Measurements from ENCODE around the gene BMF.
"Not testable (repeated sequence)": the region's sequence is repeated elsewhere in the genome, so short reads cannot be mapped to it uniquely, and the experiment has no call there.

The BMF gene

GRCh38 chr15:40090774-40091455 lies 17.8 kb downstream of the BMF start:
- in situ Hi-C loops (cut with MboI; ENCODE audit: low sequenced_read_pairs), result no loop called here

- in situ Hi-C loops (cut with MboI; ENCODE audit: low sequenced_read_pairs), result no loop called here
These were observed 19.5 kb downstream of the BMF start for GRCh38 chr15:40088929-40089755.

GRCh38 chr15:40087991-40088928 lies 20.4 kb downstream of the BMF start:
- in situ Hi-C loops (cut with MboI; ENCODE audit: low sequenced_read_pairs), result no loop called here

GRCh38 chr15:40087068-40087810 lies 21.4 kb downstream of the BMF start:
- in situ Hi-C loops (cut with MboI; ENCODE audit: low sequenced_read_pairs), result no loop called here

GRCh38 chr15:40085266-40085665 lies 23.4 kb downstream of the BMF start:
- in situ Hi-C loops (cut with MboI; ENCODE audit: low sequenced_read_pairs), result no loop called here

DNA sequence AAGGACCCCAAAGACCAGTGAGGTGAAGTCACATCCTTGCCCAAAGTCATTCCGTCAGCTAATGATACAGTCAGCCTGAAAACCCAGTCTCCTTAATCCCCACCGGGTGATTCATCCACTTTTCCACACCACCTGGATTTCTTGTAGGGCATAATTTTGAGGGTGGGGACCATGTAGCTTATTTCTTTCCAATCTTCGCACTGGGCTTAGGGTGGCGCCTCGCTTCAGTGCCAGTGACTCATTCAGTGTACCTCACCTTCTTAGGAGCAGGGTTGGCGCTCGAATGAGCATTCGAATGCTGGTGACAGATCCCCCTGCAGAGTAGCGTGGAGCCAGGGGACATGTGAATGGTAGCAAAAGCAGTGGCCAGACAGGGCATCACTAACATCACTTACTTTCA lies 24.0 kb downstream of the BMF start:
- in situ Hi-C loops (cut with MboI; ENCODE audit: low sequenced_read_pairs), result no loop called here

- in situ Hi-C loops (cut with MboI; ENCODE audit: low sequenced_read_pairs), result no loop called here
These were observed 26.3 kb downstream of the BMF start for GRCh38 chr15:40082195-40082883.

- in situ Hi-C loops (cut with MboI; ENCODE audit: low sequenced_read_pairs), result no loop called here
These were observed 26.9 kb downstream of the BMF start for GRCh38 chr15:40081691-40082194.

DNA sequence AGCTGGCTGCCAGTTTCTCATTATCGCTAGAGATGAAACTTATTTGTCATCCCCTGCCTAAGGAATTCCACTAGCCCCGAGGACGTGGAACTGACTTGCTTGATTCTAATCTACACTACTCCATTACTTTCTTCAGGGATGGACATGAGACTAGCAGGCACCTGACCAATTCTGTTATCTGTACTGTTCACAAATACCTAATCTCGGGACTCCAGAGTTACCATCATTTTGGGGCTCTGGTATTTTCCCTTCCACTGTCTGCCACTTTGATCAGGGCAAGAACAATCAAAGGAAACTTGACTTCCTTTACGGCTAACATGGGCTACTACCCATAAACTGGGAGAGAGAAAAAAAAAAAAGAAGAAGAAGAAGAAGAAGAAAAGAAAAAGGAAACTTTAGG lies 27.8 kb downstream of the BMF start:
- in situ Hi-C loops (cut with MboI; ENCODE audit: low sequenced_read_pairs), result no loop called here

- in situ Hi-C loops (cut with MboI; ENCODE audit: low sequenced_read_pairs), result no loop called here
These were observed 28.6 kb downstream of the BMF start for GRCh38 chr15:40080104-40080503.

GRCh38 chr15:40079456-40079855 lies 29.2 kb downstream of the BMF start:
- in situ Hi-C loops (cut with MboI; ENCODE audit: low sequenced_read_pairs), result no loop called here

- in situ Hi-C loops (cut with MboI; ENCODE audit: low sequenced_read_pairs), result no loop called here
These were observed 33.2 kb downstream of the BMF start for GRCh38 chr15:40075298-40076044.

DNA sequence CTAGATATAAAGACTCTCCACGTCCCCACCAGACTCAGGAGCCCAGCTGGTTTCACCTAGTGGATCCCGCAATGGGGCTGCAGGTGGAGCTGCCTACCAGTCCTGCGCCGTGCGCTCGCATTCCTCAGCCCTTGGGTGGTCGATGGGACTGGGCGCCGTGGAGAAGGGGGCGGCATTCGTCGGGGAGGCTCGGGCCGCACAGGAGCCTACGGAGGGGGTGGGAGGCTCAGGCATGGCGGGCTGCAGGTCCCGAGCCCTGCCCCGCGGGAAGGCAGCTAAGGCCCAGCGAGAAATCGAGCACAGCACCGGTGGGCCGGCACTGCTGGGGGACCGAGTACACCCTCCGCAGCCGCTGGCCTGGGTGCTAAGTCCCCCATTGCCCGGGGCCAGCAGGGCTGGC lies 34.0 kb downstream of the BMF start:
- in situ Hi-C loops (cut with MboI; ENCODE audit: low sequenced_read_pairs), result not testable (repeated sequence)

DNA sequence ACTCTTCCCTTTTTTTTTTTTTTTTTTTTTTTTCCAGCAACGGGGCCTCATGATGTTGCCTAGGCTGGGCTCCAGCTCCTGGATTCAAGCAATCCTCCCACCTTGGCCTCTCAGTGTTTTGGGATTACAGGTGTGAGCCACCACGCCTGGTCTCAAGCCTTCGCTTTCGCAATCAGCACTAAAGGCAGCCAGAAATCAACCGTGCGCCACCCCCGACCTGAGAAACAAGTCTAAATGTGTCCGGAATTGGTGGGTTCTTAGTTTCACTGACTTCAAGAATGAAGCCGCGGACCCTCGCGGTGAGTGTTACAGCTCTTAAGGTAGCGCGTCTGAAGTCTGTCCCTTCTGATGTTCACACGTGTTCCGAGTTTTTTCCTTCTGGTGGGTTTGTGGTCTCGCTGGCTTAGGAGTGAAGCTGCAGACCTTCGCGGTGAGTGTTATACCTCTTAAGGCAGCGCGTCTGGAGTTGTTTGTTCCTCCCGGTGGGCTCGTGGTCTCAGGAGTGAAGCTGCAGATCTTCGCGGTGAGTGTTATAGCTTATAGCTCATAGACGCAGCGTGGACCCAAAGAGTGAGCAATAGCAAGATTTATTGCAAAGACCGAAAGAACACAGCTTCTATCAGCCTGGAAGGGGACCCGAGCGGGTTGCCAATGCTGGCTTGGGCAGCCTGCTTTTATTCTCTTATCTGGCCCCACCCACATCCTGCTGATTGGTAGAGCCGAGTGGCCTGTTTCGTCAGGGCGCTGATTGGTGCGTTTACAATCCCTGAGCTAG lies 34.8 kb downstream of the BMF start:
- in situ Hi-C loops (cut with MboI; ENCODE audit: low sequenced_read_pairs), result not testable (repeated sequence)

DNA sequence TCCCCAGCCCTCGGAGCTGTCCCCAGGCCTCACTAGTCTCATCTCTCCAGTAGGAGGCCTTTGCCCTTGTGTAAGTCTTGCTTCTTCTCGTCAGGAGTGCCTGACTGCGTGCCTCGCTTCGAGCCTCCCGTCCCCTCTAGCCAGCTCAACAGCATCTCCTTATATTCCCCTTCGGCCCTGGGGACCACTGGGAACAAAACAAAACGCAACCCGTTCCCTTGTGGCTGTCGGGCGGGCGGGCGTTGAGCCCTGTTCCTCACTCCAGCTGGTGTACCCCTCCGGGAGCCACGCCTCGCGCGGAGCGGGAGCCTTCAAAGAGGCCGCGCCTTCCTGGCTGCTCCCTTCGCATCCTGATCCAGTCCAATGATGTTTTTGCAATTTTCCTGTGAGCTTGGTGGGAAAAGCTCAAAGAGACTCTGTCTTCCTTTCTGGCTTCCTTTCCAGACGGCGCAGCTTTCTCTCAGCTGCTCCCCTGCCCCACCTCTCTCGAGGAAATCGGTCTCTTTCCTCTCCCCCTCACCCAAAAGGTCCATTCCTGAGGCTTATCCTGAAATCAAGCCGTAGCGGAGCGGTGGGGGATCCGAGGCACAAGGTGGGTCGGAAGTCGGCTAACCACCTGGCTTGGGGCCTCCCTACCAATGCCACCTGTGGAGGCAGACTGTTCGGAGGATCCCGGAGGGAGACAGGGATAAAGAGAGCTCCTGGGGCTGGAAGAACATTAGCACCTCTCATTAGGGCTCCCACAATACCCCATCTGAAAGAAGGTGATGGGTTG lies 36.3 kb downstream of the BMF start:
- in situ Hi-C loops (cut with MboI; ENCODE audit: low sequenced_read_pairs), result no loop called here

DNA sequence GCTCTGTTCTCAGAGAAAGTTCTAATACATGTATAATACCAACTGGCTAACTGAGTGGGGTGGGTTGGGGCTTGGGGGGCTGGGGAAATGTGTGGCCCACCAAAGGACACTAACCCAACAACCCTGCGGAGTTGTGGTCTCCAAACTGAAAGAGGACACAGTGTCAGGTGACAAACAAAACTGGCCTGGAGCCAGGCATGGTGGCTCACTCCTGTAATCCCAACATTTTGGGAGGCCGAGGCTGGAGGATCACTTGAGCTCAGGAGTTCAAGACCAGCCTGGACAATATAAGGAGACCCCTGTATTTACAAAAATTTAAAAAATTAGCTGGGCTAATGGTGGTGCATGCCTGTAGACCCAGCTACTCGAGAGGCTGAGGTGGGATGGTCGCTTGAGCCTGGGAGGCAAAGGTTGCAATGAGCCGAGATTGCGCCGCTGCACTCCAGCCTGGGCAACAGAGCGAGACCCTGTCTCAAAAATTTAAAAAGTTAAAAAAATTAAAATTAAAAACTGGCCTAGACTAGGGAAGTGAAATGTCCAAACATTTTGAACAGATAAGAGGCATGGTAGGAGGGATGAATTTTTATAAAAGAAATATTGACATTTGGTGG lies 38.0 kb downstream of the BMF start:
- in situ Hi-C loops (cut with MboI; ENCODE audit: low sequenced_read_pairs), result no loop called here

DNA sequence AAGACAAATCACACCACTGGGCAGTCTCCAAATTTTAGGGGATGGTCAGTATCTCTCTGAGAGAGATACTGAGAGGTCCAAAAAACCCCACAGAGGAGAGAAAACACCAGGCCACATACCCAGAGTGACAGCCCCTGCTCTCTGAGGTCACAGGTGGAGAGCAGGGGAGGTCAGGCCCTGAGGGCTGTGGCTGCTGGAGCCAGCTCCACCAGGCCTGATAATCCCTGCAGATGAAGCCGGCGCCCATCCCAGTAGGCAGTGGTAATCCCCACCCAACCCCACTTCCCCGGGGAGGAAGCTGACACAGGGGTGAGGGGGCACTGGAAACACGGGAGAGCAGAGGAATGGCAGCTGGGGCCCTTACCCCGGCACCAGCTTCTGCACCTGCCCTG lies 38.5 kb downstream of the BMF start:
- in situ Hi-C loops (cut with MboI; ENCODE audit: low sequenced_read_pairs), result no loop called here

All from HL-60/S4 (cell line).